Loucy (cell line): ENCODE measurements around the gene NLRP4.

Experiments
- EZH2phosphoT487 ChIP-seq: fragments of 200-600 bp; IDR thresholded peaks from 2 replicates; pipeline ENCODE4 v1.6.1; 2018; ENCODE audit warnings: antibody characterized with exemption, mild to moderate bottlenecking, moderate library complexity, borderline replicate concordance
- TF ChIP-seq, protein P1 (sequence below): fragments of 200-600 bp; sonication (generic); conservative IDR thresholded peaks from 2 replicates; pipeline ENCODE4 v1.5.1; 2014; ENCODE audit warnings: mild to moderate bottlenecking, antibody characterized with exemption, low read length

DNA sequence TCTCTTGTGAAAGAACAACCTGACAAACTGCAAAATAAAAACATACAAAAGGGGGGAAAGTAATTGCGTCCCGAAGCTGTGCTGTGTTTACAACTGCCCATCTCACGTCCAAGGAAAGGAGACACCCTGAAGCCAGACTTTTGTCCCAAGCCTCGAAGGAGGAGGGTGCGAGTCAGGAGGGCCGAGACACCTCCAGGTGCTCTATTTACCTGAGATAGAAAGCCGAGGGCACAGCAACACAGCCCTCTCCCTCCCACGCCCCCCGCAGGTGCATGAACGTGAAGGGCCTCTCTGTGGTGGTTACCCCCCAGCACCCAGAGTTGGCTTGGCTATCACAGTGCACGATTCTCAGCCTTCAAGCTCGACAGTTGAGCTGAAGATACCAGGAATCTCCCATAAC is 62.6 kb downstream of the NLRP4 start:
- TF ChIP-seq, protein P1, sequence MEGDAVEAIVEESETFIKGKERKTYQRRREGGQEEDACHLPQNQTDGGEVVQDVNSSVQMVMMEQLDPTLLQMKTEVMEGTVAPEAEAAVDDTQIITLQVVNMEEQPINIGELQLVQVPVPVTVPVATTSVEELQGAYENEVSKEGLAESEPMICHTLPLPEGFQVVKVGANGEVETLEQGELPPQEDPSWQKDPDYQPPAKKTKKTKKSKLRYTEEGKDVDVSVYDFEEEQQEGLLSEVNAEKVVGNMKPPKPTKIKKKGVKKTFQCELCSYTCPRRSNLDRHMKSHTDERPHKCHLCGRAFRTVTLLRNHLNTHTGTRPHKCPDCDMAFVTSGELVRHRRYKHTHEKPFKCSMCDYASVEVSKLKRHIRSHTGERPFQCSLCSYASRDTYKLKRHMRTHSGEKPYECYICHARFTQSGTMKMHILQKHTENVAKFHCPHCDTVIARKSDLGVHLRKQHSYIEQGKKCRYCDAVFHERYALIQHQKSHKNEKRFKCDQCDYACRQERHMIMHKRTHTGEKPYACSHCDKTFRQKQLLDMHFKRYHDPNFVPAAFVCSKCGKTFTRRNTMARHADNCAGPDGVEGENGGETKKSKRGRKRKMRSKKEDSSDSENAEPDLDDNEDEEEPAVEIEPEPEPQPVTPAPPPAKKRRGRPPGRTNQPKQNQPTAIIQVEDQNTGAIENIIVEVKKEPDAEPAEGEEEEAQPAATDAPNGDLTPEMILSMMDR, result no peak
- no peak for TF ChIP-seq EZH2phosphoT487
